DMS79 treated with DMSO at 0.1 percent for 48 hours (cell line): ENCODE data around the gene IL17REL.
A peak's percentile ranks its signal among the peaks of the same experiment; 100 is the strongest.
"Not testable (repeated sequence)": the region's sequence is repeated elsewhere in the genome, so short reads cannot be mapped to it uniquely, and the experiment has no call there.

Experiments
- DNase-seq: peaks from one replicate; lab custom pipeline; 2025; lab: John Stamatoyannopoulos, UW

IL17REL gene

DNA sequence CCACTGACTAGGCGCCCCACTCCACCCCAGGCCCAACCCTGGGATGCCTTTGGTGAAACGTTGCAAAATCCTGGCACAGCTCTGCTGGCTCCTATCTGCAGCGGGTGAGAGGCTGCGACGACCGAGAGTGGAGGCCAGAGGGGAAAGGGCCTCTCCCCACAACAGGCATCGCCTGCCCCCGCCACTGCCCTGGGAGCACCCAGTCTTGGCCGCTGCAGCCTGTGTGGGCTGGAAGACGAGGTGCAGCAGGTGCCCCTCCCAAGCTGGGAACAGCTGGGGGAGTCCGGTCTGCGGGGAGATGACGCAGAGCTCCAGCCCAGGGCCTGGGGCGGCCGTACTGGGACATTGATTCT is 56.2 kb downstream of the IL17REL start:
- DNase-seq = no peak

DNA sequence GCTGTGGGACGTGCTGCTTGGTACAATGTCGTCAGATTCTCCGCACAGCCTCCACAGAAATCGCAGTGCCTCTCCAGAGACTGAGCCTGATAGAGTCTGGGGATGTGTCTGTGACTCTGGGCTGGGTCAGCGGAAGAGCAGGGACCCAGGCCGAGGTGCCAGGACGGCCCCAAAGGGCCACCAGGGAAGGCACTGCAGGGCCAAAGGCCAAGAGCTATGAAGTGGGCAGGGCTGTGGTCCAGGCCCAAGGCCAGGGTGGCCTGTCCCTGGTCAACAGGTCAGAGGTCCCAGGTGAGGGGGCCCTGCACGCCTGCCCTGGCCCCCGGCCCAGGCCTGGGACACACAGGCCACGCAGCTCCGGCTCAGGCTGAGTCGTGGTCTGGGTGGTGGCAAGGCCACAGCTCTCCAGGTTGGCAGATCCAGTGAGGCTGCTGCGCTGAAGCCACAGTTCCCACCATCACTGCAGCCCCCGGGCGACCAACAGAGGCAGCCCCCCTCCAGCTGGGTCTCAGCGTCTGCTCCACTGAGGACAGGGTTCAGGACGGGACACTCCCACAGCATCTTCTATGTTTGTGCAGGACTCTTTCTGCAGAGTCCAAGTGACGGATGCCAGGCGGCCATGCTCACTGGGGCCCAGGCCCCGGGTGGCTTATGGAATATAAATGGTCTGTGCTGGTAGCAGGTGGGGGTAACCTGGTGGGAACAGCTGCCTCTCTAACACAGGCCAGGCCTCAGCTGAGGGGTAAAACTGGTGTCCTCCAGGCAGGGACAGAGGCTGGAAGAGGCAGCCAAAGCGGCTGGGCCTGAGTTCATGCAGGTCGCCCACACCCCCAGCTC is 56.8 kb downstream of the IL17REL start:
- DNase-seq = no peak

DNA sequence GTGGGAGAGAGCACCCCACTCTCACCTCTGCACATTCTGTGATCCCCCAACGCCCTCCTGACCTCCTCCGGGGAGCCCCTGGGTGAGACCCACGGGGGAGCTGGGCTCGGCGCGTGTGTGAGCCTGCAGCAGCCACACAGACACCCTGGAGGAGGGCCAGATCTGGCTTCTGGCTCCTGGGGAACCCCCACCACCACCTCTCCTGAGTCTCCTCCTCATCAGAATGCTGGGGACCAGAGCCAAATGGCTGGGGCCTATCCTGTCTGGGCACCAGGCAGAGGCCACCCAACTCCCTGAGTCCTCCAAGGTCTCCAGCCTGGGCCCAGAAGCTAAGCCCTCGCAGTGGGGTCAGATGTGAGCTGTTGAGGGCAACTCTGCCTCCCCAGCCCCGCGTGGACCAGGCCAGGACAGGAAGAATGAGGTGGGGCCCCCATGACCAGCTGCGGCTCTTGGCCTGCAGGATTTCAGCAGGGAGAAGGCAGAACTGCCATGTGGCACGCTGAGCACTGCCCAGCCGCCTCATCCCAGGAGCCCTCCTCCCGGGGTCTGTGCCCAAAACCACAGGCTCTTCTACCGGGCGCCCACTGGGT is 57.5 kb downstream of the IL17REL start:
- DNase-seq = no peak

DNA sequence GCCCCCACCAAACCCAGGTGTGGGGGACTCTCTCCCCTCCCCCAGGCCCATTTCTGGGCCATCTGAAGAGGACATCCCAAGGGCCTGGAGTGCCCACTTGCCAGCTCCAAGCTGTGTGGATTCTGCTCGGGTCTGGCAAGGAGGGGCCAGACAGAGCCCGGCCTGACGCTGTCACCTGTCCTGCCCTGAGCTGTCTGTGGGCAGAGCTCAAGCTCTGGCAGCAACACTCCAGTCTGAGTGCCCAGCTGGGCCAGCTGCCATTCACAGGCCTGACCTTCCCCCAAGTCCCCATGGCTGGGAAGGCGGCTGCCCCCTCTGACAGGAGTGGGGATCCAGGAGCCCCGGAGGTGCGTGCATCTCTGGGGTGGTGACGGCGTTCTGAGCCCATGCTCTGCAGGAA is 58.2 kb downstream of the IL17REL start:
- no peak for DNase-seq

DNA sequence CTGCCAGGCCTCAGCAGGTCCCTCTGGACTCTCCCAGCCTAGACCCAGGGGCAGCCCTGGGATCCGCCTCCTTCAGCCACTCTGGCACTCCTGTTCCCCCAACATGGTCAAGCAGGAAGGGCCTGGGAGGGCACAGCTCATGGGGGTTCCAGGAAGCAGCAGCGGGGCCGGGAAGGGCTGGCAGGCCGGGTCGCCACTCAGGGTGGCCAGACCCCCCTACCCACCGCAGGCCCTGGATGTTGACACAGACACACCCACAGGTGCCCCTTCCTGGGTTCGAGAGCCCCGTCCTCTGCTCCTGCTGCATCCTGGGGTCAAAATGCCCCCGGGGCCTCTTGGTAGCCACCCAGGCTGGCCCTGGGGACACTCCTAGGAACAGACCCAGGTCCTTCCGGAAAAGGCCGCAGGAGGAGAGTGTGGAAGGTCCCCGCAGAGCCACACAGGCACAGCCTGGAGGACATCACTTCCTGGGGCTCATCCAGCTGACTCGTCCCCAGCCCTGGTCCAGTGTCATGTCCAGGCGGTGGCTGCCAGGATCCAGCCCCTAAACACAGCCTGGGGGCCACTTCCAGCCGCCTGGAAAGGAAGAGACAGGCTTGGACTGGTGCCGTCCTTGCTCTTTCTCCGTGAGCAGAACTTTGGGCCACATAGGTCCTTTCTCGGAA is 58.8 kb downstream of the IL17REL start:
- DNase-seq = no peak

DNA sequence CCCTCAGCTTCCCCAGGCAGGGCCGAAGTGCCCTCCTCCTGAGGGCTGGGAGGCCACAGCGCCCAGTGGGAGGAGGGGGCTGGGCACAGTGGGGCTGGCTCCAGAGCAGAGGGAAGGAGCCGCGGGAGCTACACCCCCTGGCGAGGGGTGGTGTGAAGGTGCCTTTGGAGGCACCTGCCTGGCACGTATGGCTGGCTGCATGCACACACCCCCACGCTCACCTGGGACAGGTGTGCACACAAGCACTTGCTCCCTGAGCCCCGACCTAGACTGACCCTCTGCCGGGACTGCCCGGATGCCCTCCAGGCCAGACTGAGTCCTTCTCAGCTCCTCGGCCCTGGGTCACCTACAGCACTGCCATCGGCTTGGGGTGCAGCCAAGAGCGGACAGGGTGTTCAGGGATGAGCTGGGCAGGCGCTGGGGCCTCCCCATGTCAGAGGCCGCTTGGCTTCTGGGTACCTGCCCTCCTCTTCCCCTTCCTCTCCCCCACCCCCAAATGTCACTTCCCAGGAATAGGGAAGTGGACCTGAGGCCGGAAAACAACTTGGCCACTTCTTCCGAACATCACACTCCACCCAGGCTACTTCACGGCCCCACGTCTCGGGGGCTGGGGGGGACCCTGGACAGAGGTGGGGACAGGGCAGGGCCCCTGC is 59.4 kb downstream of the IL17REL start:
- no peak for DNase-seq

DNA sequence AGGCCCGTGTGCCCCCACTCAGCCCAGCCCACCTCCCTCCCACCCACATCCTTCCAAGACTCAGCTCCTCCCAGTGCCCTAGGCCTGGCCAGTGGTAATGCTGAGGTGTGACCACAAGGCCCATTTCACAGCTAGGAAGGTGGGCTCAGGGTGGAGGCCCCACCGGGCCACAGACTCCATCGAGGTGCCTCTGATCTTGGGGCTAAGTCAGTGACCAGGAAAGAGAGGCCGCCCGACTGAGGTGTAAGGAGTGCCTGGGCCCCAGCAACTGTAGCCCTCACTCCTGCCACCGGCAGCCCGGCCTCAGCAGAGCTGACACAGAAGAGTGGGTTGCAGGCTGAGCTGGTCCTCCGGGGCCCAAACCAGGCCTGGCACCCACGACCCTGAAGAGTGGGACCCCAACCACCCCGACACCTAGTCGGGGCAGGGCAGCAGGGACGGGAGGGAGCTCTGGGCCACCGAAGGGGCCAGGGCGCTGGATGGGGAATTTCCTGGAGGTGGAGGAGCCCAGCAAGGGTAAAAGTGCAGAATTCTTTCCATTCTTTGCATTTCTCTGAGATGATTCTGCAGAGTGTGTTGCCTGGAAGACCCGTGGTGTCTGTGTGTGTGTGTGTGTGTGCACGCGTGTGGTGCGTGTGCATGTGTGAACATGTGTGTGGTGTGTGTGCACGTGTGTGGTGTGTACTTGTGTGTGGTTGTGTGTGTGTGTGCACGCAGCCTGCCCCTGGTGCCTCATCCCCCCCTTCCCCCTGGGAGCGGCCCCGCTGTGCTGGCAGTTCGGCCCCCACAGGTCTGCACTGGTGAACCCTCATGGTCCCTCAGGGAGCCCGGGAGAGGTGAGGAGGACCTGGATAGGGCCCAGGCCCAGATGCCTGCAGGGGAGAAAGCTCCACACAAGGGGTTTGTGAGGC is 60.3 kb downstream of the IL17REL start:
- DNase-seq = no peak

DNA sequence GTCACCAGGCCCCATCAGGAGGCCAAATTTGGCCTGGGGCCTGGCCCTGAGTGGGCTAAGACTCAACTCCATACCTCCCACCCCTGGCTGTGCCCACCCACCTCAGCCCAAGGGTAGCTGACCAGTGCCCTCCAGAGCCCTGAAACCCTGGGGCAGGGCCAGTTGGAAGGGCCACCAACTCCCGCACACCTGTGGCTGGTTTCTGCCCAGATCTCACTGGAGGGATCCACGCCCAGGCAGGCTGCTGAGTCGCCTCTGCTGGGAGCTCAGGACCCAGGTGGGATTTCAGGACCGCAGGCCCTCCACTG is 60.9 kb downstream of the IL17REL start:
- DNase-seq = no peak

DNA sequence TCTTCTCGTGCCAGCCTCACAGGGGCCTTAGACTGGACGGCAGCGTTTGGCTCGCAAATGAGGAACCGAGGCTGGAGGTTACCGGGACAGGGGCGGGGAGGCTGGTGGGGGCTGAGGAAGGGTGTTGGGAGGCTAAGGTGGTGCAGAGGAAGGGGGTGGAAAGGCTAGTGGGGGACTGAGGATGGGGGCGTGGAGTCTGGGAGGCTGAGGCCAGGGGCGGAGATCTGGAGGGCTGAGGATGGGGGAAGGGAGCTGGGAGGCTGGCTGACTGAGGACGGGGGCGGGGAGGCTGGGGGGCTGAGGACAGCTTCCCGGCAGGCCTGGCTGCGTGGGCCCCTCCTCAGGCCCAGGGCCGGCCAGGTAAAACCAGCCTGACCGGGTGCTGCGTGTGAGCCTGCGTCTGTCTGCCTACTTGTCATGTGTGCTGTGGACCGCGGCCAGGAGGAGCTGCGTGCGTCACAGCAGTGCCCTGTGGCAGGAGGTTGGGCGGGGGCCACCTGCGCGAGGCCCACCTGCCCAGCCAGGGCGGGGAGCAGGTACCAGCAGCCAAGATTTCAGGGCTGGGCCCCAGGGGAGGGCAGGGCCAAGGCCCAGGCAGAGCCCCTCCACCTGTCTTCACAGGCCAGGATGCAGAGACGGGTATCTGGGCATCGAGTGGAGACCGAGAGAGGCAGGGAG is 61.4 kb downstream of the IL17REL start:
- DNase-seq = peak; percentile 65

DNA sequence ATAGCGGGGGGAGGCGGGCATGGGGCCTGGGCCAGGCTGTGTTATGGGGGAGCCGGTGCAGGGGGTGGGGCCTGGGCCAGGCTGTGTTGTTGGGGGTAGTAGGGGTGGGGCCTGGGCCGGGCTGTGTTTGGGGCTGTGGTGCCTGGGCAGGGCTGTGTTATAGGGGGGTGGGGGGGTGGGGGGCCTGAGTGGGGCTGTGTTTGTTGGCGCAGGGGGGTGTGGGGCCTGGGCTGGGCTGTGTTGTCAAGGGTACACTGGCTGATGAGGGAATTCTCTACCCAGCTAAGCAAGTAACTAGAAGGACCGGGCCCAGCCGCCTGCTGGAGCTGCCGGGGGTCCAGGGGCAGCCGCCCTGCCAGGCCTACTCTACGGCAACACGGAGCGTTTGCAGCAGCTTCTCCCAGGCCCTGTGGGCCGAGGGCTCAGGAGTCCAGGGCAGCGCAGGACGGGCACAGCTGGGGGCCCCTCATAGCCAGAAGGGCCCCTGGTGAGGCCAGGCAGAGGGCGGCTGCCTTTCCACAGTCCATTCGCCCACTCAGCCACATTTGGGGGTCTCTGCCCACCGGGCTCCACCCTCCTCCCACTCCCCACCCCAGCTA is 62.1 kb downstream of the IL17REL start:
- DNase-seq = no peak

DNA sequence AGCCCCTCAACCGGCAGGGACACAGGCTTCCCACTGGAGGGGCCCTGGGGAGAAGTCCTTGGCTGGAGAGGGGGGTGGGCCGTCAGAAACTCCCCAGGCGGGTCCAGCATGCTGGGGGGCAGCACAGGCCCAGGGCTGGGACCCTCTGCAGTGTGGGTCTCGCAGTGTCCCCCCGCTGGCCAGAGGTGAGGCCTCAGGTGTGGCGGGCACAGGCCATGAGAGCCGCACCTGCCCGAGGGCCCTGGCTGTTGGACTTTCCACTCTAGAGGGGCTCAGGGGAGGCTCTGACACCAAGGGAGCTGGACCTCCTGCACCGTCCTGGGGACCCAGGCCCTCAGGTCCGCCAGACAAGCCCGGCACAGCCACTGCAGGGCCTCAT is 62.7 kb downstream of the IL17REL start:
- DNase-seq = no peak

DNA sequence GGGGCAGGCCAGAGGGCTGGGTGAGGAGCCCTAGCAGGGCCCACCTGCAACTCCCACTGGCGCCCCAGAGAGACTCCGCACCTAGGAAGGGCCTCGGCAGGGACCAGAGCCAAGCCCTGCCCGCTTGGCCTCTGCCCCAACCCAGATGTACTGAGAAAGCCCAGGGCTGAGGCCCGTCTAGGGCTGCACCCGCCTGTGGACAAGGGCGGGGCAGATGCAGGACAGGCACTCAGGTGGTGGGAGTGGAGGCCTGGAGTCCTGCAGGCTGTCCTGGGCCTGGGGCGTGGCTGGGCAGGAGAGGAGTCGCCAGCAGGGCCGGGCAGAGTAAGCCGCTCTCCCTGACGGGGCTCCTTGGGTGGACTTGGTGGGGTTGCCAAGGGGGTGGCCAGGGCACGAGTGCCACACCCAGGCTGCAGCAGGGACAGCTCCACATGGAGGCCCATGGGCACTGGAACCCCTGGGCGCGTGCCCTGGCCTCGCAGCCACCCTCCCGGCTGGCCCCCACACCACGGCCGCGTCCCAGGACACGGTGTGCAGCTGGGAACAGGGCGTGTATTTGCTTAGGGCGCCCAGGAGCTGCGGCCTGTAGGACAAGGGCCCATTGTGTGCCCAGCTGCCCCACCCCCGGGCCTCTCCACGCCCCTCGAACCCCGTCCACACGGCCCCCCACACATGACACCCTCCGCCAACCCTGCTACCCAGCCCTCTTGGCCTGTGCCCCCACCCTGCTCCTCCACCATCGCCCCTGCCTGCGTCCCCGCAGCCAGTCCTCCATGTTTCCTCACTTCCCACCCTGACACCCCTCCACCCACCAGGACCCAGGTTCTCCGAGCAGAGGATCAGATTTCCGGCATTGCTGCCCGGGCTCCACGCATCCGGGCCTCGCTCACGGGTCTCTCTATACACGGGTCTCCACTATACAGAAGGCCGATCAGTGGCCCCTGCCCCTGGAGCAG is 63.3 kb downstream of the IL17REL start:
- no peak for DNase-seq

DNA sequence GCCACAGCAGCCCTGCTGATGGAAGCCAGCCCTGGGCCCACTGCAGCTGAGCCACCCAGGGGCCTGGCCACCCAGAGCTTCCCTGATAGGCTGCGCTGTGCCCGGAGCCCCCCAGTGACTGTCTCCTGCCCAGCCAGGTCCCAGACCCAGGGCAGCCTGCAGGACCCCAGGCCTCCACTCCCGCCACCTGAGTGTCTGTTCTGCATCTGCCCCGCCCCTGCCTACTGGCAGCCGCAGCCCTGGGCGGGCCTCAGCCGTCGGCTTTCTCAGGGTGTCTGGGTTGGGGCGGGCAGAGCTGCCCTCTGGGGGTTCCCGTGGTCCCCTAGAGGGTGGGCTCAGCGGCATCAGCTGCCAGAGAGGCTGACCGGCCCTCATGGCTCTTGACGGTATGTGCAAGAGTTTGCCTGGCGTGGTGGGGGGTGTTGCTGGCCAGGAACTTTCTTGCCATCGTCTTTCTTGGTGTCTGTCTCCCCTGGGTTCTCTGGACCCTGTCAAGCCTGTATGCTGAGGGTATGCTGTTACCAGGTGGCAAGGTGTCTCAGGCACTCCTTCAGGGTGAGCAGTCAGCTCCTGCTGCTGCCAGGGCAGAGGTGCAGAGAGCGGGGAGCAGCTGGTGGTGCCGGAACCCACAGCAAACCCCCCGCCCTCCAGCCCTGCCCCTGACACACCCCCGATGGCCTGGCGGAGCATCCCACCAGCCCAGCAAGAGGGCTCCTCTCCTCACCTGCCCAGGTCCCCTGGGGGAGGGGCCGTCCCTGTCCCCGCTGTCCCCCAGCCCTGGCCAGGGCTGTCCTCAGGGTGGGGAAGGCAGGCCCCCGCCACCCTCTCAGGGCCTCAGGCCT is 64.2 kb downstream of the IL17REL start:
- no peak for DNase-seq

DNA sequence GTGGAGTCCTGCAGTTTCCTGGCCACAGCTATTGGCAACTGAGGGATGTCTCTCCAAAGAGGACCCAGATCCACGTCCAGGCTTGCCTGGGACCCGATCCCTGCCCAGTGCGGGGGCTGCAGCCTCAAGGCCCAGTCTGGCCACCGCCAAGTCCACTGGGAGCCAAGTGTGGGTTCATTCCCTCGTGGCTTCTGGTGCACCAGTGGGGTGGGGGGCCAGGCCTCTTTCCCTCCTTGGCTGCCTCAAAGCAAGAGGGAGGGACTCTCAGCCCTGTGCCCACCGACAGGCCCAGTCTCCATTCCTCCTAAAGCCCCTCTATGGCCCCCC is 65.3 kb downstream of the IL17REL start:
- no peak for DNase-seq

DNA sequence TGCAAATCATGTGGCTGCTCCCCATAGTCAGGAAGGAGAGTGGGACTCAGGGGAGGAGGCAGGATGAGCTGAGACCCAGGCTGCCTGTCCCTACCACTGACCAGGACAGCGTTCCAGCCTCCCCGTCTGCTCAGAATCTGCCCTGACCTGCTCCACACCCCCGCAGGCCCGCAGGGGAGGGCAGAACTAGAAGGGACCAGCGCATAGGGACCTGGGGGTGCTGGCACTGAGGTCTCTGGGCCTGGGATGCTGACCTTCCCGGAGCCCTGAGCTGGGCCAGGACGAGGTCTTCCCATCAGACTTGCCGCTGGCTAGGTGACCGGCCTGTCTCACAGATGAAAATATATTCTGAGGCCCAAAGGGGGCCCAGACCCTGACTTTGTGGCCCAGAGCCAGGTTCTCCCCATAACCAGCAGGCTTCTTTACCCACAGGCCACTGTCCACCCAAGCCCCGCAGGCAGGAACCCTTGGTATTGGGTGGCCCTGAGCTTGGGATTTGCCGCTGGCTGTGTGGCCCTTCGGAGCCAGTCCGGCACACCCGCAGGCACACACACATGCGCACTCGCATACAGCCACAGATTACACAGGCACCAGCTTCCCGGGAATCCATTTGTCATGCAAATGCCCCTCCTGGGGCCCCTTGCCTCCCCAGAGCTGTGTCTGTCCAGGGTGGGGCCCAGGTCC is 65.8 kb downstream of the IL17REL start:
- no peak for DNase-seq

DNA sequence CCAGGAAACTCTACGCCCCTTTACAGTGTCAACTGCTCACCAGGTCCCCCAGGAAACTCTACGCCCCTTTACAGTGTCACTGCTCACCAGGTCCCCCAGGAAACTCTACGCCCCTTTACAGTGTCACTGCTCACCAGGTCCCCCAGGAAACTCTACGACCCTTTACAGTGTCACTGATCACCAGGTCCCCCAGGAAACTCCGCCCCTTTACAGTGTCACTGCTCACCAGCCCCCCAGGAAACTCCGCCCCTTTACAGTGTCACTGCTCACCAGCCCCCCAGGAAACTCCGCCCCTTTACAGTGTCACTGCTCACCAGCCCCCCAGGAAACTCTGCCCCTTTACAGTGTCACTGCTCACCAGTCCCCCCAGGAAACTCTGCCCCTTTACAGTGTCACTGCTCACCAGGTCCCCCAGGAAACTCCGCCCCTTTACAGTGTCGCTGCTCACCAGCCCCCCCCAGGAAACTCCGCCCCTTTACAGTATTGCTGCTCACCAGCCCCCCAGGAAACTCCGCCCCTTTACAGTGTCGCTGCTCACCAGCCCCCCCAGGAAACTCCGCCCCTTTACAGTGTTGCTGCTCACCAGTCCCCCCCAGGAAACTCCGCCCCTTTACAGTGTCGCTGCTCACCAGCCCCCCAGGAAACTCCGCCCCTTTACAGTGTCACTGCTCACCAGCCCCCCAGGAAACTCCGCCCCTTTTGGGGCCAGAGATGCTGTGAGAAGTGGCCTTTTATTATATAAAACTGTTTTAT is 67.3 kb downstream of the IL17REL start:
- DNase-seq = not testable (repeated sequence)
